Stomach (tissue), 9 donors: ENCODE measurements around the gene CELF4. TPM values are rescaled to one million over a fixed set of nuclear protein-coding genes. Genes with fewer than 3 reads are reported as not detected.
A peak's percentile ranks its signal among the peaks of the same experiment; 100 is the strongest.

ENCODE experiments used
- DNase-seq, 2 donors: peaks; one replicate each; pipeline versions ENCODE4 v3.0.0 to v3.0.0-alpha.2; 2013 to 2019
- H3K27ac ChIP-seq, 5 donors: fragments of 200-600 bp in 4 of 5; sonication (generic) in 4 of 5; one replicate each; pipeline ENCODE4 v1.5.1; 2013 to 2019; ENCODE audit warnings: mild to moderate bottlenecking in 1 of 5, moderate library complexity in 1 of 5
- H3K27me3 ChIP-seq, 3 donors: fragments of 200-600 bp; sonication (generic); one replicate each; pipeline ENCODE4 v1.5.1; 2017 to 2019; ENCODE audit warnings: mixed run types in 1 of 3
- H3K36me3 ChIP-seq, 4 donors: fragments of 200-600 bp; sonication (generic); 1 replicate in 3 of 4; 2 replicates in 1 of 4; pipeline ENCODE4 v1.5.1; 2016 to 2019
- H3K4me1 ChIP-seq, 4 donors: fragments of 200-600 bp; sonication (generic); one replicate each; pipeline ENCODE4 v1.5.1; 2016 to 2019
- H3K4me3 ChIP-seq, 4 donors: fragments of 200-600 bp; sonication (generic) in 3 of 4; one replicate each; pipeline ENCODE4 v1.5.1; 2016 to 2019; ENCODE audit warnings: mild to moderate bottlenecking in 1 of 4
- H3K9me3 ChIP-seq, 4 donors: fragments of 200-600 bp; sonication (generic); one replicate each; pipeline ENCODE4 v1.5.1; 2016 to 2019
- EP300 ChIP-seq: sonication (generic); formaldehyde crosslinking; IDR thresholded peaks from one replicate; pipeline ENCODE4 v1.6.1; 2017; ENCODE audit warnings: antibody characterized with exemption
- POLR2A ChIP-seq, 4 donors: fragments of 450-650 bp; IDR thresholded peaks; one replicate each; pipeline ENCODE4 v1.6.1; 2016; ENCODE audit warnings: antibody characterized with exemption in 4 of 4, control low read depth in 2 of 4, mild to moderate bottlenecking in 1 of 4, moderate library complexity in 1 of 4
- POLR2AphosphoS5 ChIP-seq, 3 donors: sonication (generic); formaldehyde crosslinking; IDR thresholded peaks; one replicate each; pipeline ENCODE4 v1.6.1; 2016; ENCODE audit warnings: antibody characterized with exemption in 3 of 3
- WGBS, 5 donors: extraction: QIAGEN DNeasy Blood & Tissue Kit in 3 of 5; methylation state at CpG; one replicate each; pipeline versions ENCODE4 v1.1.5 to v1.1.7; 2013 to 2018; 5-methylcytosine and 5-hydroxymethylcytosine counted together
- intact Hi-C: fragments of 100-400 bp; cut with DNase I; formaldehyde crosslinking; loops from one replicate; pipeline ENCODE4 v1.15.1; 2023; ENCODE audit warnings: low total_unique reads
- polyA plus RNA-seq, 3 donors: library from polyadenylated mRNA; stranded (reverse); fragments of 200-250 nt; gene quantifications; one replicate each; pipeline ENCODE4 v1.2.3, GENCODE V29; 2013
- total RNA-seq, 5 donors: library from RNA; depleted of rRNA; stranded (reverse); fragments of >200 nt; gene quantifications; one replicate each; pipeline versions ENCODE4 v1.1.0 to v1.2.3, GENCODE V29; 2014 to 2016
- TF ChIP-seq, protein P1 (sequence below), 7 experiments: fragments of 450-650 bp in 4 of 7; fragments of 200-600 bp in 3 of 7; sonication (generic) in 3 of 7; IDR thresholded peaks; one replicate each; pipeline ENCODE4 v1.5.1; 2016 to 2019; ENCODE audit warnings: antibody characterized with exemption in 7 of 7, control low read depth in 2 of 7, mild to moderate bottlenecking in 1 of 7
- donor health status: healthy with polysubstance abuse.
- donor health status: Bipolar disorder and iron deficiency.
- donor health status: healthy.

CELF4 gene
- total and polyA plus RNA-seq, 8 donors = 0.93 to 2.4 (median 1.8) TPM; not detected in 2

DNA sequence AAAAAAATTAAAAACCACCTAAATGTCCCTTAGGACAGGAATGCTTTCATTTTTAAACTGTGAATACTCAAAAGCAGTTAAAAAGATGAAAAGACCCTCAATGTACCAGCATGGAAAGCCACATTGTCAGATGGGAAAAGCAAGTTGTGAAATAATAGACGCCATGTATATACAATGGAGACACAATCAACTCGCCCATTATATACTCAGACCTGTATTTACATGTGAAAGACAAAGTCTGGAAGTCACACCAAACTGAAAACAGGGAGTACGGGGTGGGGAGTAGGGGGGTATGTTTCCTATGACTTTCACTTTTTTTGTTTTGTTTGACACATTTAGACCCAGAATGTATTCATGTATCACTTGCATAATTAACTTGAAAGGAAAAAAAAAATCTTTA, 75.6 kb downstream of the CELF4 start:
- no peak overlapping the region for H3K4me3 ChIP-seq
- no peak for DNase-seq
- no peak for TF ChIP-seq EP300
- TF ChIP-seq POLR2A (IDR thresholded peaks at IDR 0.05) = no peak
- TF ChIP-seq POLR2AphosphoS5 (IDR thresholded peaks at IDR 0.05) = no peak
- no peak overlapping the region for H3K27ac ChIP-seq
- intact Hi-C loops = loop anchor here (10.0 kb wide), 1 partner anchor 55 kb away; no protein-coding TSS in a partner anchor
- H3K27me3 ChIP-seq = peaks cover 11 to 78% (median 47%) of the 10 kb centered on the region in 3 donors
- H3K36me3 ChIP-seq = no peaks in the 10 kb centered on the region
- H3K4me1 ChIP-seq = peaks cover 0 to 9% (median 3%) of the 10 kb centered on the region in 4 donors
- WGBS, 5 donors = 46 to 57% (median 55%) methylated on average over 3 of the region's 3 CpGs
- no peaks in the 10 kb centered on the region for H3K9me3 ChIP-seq

DNA sequence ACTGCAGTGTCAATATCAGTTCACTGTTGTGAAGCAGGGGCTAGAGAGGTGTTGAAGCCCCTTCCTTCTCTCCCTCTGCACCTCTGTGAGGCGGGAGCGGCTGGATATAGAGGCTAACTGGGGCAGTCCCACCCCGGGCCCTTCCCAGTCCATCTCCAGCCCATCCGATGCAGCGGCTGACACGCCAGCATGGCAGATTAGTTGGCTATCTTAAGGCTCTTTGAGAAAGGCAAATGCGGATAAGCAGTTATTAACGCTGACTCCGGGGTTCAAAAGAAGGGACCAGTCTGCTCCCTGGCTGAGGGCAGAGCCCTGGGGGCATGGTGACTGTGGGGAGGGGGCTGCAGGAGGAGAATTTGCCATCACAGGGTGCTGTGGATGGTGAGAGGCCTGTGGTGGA, 76.6 kb downstream of the CELF4 start:
- peaks cover 11 to 84% (median 57%) of the 10 kb centered on the region in 3 donors for H3K27me3 ChIP-seq
- TF ChIP-seq POLR2AphosphoS5 (IDR thresholded peaks at IDR 0.05) = no peak
- no peak for TF ChIP-seq POLR2A (IDR thresholded peaks at IDR 0.05)
- TF ChIP-seq, protein P1, sequence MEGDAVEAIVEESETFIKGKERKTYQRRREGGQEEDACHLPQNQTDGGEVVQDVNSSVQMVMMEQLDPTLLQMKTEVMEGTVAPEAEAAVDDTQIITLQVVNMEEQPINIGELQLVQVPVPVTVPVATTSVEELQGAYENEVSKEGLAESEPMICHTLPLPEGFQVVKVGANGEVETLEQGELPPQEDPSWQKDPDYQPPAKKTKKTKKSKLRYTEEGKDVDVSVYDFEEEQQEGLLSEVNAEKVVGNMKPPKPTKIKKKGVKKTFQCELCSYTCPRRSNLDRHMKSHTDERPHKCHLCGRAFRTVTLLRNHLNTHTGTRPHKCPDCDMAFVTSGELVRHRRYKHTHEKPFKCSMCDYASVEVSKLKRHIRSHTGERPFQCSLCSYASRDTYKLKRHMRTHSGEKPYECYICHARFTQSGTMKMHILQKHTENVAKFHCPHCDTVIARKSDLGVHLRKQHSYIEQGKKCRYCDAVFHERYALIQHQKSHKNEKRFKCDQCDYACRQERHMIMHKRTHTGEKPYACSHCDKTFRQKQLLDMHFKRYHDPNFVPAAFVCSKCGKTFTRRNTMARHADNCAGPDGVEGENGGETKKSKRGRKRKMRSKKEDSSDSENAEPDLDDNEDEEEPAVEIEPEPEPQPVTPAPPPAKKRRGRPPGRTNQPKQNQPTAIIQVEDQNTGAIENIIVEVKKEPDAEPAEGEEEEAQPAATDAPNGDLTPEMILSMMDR (IDR thresholded peaks at IDR 0.05) = no peak
- no peak for TF ChIP-seq EP300
- H3K4me1 ChIP-seq = peaks cover 0 to 13% (median 3%) of the 10 kb centered on the region in 4 donors
- H3K4me3 ChIP-seq = no peak overlapping the region
- intact Hi-C loops = no loop called here
- no peaks in the 10 kb centered on the region for H3K9me3 ChIP-seq
- no peaks in the 10 kb centered on the region for H3K36me3 ChIP-seq
- WGBS, 5 donors = 74 to 80% (median 79%) methylated on average over 9 of the region's 9 CpGs
- no peak for DNase-seq
- no peak overlapping the region for H3K27ac ChIP-seq

DNA sequence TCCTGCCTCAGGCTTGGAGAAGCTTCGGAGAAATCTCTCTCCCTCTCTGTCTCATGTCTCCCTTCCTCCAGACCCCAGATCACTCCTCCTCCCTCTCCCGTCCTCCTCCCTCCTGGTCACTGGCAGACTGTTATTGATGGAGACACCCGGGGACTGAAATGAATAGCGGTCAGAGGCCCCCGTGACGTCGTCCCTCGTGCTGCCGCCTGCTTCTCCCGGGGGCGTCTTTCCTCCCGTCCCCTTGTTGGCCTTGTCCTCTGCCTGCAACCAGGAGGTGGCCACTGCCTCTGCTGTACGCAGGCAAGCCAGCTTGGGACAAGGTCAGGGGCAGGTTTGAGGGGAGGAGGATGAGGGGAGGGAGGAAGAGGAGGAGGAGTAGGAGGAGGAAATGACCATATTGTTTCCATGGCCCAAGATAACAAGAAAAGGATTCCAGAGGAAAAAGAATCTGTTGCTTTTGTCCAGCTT, 78.2 kb downstream of the CELF4 start:
- Histone ChIP-seq H3K36me3 (no peaks in the 10 kb centered on the region), H3K9me3 (no peaks in the 10 kb centered on the region), H3K27ac (no peak overlapping the region), H3K27me3 (peaks cover 11 to 96% (median 62%) of the 10 kb centered on the region in 3 donors), H3K4me3 (no peak overlapping the region), H3K4me1 (peaks cover 0 to 13% (median 3%) of the 10 kb centered on the region in 4 donors)
- intact Hi-C loops = no loop called here
- TF ChIP-seq EP300 = no peak
- no peak for TF ChIP-seq POLR2A (IDR thresholded peaks at IDR 0.05)
- TF ChIP-seq, protein P1 (IDR thresholded peaks at IDR 0.05) = no peak
- TF ChIP-seq POLR2AphosphoS5 (IDR thresholded peaks at IDR 0.05) = no peak
- WGBS, 5 donors = 7 to 12% (median 9%) methylated on average over 13 of the region's 13 CpGs
- peak in 1 of 2 donors; percentile 64 for DNase-seq

DNA sequence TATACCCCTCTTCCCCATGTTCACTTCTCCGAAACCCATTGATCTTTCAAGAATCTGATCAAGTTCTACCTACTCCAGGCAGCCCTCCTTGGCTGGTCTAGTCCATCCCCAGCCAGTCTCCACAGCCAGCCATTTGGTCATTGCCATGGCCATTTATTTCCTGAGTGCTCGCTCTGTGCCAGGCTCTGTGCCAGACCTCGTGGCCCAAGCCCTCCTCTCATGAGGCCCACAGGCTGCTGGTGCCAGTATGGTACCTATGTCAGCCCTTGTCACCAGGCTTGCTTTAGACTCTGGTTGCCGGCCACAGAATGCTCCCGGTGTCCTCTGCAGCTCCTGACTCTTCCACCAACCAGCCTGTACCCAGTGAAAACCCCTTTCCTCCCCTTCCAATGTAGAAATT, 78.8 kb downstream of the CELF4 start:
- intact Hi-C loops = no loop called here
- TF ChIP-seq, protein P1 (IDR thresholded peaks at IDR 0.05) = no peak
- no peak for TF ChIP-seq EP300
- TF ChIP-seq POLR2A (IDR thresholded peaks at IDR 0.05) = no peak
- TF ChIP-seq POLR2AphosphoS5 (IDR thresholded peaks at IDR 0.05) = no peak
- WGBS, 5 donors = 65 to 83% (median 81%) methylated on average over 5 of the region's 5 CpGs
- Histone ChIP-seq H3K27me3 (peaks cover 11 to 95% (median 62%) of the 10 kb centered on the region in 3 donors), H3K36me3 (no peaks in the 10 kb centered on the region), H3K27ac (no peak overlapping the region), H3K9me3 (no peaks in the 10 kb centered on the region), H3K4me3 (no peak overlapping the region), H3K4me1 (peaks cover 0 to 13% (median 3%) of the 10 kb centered on the region in 4 donors)
- no peak for DNase-seq
